ENCODE measurements around the gene ZNF423.
"Not testable (repeated sequence)": the region's sequence is repeated elsewhere in the genome, so short reads cannot be mapped to it uniquely, and the experiment has no call there.

ZNF423 gene

DNA sequence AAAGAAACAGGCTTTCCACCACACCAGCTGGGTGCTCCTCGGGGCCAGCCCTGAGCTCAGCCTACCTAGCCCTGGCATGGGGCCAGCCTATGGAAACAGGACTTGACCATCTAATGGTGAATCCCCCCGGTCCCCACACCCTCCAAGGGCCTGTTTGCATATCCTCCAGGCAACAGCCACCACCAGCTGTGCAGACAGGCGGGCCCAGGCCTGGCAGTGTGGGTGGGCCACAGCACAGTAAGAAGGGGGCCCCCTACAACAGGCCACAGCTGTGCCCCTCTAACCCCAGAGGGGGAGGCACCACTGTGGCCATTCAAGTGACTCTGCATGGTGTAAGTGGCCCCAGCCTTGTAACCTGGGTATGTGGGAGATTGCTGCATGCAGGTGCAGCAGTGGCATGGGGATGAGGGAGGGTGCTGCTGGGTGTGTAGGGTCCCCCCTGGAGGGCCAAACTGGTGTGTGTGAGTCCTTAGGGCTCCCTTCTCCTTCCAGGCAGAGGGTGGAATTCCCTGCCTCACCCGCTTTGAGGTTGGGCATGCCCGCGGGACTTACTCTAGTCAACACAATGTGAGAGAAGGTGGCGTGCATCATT, 334.1 kb downstream of the ZNF423 start:
- DNase-seq = no peak

DNA sequence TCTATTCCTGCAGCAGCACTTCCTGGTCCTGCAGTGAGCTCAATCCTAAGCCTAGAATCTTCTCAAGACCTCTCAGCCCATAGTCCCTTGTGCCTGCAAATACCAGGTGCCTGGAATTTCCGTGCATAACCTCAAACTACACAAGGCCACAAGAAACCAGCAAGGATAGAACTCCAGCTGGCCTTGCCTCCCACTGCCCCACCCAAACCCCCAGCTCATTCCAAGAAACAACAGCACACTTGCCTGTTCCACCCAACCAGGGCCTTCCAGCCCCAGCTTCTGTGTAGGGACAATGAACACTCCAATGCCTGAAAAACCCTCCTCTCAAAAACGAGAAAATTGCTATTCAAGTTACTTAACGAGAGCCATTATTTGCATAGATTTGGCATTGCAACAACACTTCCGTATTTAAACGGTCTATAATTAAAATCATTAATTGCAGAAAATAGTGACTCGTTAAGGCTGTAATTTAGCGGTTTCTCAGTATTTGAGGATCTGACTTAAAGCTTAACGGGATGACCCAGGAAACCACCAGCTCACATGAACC, 335.3 kb downstream of the ZNF423 start:
- no peak for DNase-seq

- no peak for DNase-seq
These were observed 336.2 kb downstream of the ZNF423 start for GRCh38 chr16:49519741-49520140.

GRCh38 chr16:49519008-49519656, 336.8 kb downstream of the ZNF423 start:
- no peak for DNase-seq

GRCh38 chr16:49516382-49517036, 339.4 kb downstream of the ZNF423 start:
- no peak for DNase-seq

DNA sequence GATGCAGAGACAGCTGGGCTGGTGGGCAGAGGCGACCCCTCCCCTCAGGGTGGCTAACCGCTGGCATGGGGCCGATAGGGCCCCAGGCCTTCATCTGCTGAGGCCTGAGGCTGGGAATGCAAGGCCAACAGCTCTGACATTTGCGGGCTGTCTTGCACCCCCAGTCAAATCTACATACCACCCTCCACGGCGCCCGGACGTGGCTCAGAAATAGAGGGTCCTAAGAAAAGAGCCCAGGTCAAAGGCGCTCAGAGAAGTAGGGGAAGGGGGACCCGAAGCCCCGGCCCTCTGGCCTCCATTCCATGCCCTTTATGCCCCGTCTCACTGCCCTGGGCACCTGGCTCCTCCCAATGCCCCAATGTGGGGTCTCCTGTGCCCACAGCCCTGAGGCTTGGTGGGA, 340.1 kb downstream of the ZNF423 start:
- DNase-seq = no peak

DNA sequence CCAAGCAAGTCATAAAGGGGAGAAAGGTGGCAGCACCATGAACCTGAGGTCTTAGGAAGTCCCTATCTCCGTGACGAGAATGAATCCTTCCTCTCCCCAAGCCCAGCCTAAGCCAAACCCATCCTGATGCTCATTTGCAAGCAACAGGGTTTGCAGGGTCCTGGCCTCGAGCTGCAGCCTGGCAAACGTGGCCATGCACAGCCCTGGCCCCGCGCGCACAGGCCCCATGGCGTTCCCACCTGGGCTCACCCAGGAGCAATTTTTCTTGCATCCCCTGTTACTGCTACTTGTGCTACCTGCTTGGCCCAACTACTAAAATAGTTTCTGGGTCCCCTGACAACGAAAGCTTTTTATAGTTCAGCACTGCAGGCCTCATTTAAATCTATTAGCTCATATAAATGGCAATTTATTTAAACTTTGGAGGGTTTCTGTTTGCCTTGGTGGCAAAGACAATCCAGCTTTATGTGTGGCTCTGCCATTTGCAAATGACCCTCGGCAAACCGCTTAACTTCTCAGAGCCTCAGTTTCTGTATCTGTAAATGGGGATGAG, 340.8 kb downstream of the ZNF423 start:
- no peak for DNase-seq

DNA sequence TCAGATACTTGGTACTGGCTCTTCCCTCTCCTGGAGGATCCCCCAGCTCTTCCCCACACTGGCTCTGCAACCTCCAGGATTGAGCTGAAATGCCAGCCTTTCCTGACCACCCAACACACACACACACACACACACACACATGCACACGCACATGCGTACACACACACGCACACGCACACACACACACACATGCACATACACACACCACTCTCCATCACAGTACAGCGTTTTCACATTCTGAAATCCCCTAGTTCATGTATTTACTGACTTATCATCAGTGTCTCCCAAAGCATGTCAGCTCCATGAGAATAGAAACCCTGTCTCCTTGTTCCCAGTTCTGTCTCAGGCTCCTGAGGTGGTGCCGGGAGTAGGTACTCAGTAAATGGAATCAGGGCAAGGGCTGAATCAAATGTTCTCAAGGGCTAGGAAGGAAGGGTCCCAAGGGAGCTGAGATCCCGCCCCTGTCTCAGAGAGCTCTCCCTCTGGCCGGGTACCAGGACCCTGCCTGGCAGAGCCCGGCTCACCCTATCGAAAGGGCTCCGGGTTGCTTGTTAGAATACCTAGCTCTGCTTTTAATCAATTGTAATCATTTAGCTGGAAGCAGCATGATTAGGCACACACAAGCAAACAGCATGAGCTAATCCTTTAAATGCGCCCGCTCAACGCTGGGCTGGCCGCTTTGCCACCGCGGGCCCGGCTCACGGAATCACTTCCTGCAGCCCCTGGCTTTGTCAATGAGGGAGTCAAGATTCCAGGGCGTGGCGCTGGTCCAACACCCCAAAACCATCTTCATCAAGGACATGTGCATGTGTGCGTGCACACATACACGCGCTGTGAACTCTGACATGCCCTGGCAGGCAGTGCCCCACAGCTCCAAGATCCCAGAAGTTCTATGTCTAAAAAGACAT, 341.6 kb downstream of the ZNF423 start:
- no peak for DNase-seq

- no peak for DNase-seq
These were observed 342.9 kb downstream of the ZNF423 start for GRCh38 chr16:49513040-49513439.

GRCh38 chr16:49510654-49511305, 345.1 kb downstream of the ZNF423 start:
- DNase-seq = no peak

GRCh38 chr16:49510141-49510540, 345.8 kb downstream of the ZNF423 start:
- no peak for DNase-seq

- not testable (repeated sequence) for DNase-seq
These were observed 349.6 kb downstream of the ZNF423 start for GRCh38 chr16:49506058-49507013.

DNA sequence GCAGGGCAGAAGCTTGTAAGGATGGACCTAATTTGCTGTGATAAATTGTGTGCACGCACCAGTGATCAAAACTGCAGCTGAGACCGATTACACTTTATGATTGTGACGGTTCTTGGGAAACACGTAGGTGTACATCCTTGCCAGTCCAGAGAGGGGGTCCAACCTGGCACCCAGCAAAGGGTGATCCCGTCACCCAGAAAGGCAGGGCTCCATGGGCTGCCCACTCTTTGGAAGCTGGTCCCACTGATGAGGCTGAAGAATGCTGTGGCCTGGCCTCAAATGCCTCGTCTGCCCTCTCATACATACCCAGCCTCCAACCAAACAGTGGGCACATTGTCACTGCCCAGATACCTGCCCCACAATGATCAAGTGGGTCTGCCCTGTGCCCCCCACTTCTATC, 350.4 kb downstream of the ZNF423 start:
- no peak for DNase-seq

DNA sequence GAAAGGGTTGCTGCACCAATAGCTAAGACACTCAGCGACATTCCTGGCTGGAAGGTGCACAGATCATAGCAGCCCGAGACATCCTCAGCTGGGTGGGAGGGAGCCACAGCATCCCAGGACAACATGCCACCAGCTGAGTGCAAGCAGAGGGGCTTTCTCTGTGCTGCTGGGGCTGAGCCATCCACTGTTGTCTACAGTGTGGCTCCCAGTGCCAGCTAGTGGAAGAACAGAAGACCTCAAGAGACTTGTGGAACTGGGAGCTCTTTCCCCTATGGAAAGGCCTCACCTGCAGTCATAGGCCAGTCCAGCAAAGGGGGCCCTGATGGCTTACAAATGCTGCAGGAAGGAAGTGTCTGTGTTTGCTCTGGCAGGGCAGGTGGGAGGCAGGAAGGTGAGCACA, 351.3 kb downstream of the ZNF423 start:
- DNase-seq = no peak

- DNase-seq = no peak
These were observed 351.9 kb downstream of the ZNF423 start for GRCh38 chr16:49504023-49504364.

- no peak for DNase-seq
These were observed 352.5 kb downstream of the ZNF423 start for GRCh38 chr16:49503256-49504022.

- no peak for DNase-seq
These were observed 353.6 kb downstream of the ZNF423 start for GRCh38 chr16:49502136-49502881.

DNA sequence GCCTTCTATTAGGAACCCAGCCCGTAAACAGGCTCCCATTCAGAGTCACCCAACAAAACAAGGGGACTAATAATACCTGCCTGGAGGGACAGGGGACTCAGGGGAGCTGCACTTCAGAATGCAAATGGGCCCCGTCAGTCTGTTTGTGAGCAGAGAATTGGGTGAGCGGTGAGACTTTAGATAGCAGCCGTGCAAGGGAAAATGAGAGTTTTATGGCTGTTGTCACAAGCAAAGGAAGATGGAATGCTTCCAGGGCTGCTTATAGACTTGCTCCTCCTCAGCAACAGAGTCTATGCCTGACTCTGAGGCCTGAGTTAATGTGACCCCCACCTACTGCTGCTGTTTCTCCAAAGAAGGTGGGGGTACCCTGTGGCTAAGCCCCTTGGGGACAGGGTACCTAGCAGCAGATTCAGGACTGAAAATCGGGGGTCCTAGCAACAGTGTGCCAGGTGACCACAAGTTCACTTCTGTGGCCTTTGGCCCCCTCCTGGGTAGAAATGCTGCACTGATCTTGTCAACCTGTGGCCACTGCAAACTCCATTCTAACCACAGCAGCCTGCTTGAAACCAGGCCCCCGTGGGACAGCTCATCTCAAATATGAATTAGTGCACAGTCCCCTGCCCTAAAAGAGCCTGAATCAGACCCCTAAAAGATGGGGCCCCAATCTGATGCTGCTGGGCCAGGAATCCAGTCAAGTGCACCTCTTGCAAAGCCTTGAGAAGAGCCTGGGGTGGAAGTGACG, 355.9 kb downstream of the ZNF423 start:
- DNase-seq = no peak

GRCh38 chr16:49499414-49499785, 356.5 kb downstream of the ZNF423 start:
- DNase-seq = no peak
